HG02981 (cell line): ENCODE results near the gene ARMH1.
"Not testable (repeated sequence)": the region's sequence is repeated elsewhere in the genome, so short reads cannot be mapped to it uniquely, and the experiment has no call there.

ENCODE experiments used
- ATAC-seq: cut with Tn5 transposase; IDR thresholded peaks from one replicate; pipeline ENCODE4 v1.9.1; 2021; ENCODE audit warnings: mild to moderate bottlenecking, moderate library complexity; ENCODE audit not compliant: unreplicated experiment

The ARMH1 gene

DNA sequence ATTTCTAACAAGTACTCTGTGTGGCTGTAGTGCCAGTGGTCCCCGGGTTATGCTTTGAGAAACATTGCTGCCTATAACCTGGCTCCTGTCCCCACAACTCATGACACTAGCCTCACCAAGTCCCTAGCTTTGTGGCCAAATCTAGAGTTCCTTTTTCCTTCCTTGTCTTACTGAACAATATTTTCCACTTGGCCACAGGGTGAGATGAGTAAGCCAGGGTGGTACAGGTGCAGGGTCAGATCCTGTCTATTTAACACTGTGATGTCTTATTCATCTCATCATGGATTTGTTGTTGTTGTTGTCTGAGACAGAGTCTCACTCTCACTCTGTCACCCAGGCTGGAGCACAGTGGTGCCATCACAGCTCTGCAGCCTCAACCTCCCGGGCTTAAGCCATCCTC lies 18.6 kb downstream of the ARMH1 start:
- ATAC-seq: no peak

DNA sequence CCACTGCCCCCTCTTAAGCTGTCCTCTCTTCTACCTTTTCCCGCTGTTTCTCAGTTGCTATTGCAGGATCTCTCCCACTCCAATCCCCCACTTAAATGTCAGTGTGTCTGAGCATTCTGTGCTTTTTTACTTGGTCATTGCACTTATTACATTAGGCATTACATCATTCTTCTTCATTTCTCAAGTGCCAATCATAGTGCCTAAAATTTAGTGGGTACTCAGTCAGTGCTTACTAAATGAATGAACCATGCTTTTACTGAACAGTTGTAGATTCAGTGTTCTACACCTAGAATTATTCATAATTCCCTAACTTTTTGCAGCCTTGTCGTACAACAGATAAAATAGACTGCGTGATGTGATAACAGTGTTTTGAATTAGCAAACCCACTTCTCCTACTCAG lies 19.4 kb downstream of the ARMH1 start:
- no peak for ATAC-seq

DNA sequence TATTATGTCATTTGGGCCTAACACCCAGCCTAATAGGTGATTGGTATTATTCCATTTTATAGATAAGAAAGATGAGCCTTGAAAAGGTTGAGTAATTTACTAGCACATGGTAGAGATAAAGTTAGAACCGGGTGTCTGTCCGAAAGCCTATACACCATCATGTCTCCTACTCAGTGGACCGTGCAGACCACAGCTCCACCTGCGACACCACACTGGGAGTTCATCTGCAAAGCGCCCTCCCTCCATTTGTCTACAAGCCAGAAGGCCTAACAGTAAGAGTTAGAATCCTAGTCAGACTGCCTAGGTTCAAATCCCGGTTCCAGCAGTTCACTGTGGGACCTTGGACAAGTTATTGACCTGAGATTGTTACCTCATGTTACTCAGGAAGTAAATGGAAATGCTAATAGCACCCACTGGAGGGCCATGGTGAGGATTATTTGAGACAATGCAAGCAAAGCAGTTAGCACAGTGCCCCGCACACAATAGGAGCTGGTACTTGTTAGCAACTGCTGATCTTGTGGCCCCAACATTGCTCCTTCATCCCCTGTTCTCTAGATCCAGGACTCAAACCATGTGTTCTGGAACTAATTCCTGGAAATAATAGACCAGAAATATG lies 20.5 kb downstream of the ARMH1 start:
- peak; percentile 57 for ATAC-seq

DNA sequence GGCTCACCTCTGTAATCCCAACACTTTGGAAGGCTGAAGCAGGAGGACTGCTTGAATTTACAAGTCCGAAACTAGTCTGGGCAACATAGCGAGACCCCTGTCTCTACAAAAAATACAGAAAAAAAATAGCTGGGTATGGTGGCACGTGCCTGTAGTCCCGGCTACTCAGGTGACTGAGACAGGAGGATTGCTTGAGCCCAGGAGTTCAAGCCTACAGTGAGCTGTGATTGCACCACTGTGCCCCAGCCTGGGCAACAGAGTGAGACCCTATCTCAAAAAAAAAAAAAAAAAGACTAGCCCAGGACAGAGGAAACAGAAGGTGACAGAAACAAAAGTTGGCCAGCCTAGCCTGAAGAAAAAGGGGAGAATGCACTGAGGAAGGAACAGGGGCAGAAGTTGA lies 21.2 kb downstream of the ARMH1 start:
- ATAC-seq: no peak

DNA sequence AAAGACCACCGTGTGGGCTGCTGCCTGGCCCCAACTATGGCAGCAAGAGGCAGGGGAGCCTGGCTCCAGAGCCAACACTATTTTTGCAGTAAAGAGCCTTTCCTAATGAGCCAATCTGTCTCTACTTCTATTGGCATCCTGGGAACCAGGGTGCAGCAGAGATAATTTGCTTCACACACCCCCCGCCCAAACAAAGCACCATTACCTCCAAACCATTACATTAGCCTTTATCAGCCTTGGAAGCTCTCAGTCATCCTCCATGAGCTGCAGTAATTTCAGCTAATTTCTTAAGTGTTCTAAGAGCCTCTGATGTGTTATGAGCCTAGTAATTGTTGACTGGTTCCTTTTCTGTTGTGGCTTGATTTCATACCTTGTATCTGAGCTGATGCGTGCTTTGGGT lies 21.6 kb downstream of the ARMH1 start:
- ATAC-seq: no peak

DNA sequence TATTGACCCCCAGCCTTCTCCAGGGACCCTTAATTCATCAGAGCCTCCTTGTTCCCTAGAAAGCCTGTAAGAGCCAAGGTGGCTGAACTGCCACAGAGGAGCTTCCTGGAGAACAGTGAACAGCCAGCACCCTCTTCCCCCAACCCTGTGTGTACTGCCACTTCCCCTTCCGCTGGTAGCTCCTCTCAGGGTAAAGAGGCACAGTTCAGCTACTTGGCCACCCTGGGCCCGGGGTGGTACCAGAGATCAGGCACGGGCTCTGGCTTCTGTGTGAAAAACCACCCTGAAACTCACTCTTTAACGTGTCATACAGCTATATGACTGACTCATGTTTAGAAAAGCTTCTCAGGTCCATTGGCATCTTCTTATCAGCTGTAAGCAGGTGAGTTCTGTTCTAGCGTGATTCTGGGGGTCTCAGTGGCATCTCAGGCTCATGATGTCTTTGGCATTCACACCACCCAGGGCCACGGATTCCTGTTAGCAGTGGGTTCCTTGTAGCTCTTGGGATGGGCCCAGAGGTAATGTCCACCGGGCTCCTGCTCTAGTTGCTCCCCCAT lies 22.4 kb downstream of the ARMH1 start:
- no peak for ATAC-seq

DNA sequence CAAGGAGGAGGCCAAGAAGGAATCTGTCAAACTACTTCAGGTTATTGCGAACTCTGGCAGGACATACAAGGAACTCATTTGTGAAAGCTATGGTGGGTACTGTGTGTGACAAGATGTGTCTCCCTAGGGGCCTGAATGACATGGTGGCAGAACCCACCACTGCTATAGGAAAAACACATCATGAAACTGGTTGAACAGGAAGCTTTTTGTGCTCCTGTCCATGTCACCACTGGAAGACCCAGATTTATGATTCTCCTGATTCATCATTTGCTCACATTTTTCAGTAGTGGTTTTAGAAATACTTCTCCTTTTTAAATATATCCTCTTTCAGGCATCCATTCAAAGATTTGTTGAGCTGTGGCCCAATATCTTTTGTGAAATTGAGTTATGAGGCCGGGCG lies 23.6 kb downstream of the ARMH1 start:
- ATAC-seq: no peak

DNA sequence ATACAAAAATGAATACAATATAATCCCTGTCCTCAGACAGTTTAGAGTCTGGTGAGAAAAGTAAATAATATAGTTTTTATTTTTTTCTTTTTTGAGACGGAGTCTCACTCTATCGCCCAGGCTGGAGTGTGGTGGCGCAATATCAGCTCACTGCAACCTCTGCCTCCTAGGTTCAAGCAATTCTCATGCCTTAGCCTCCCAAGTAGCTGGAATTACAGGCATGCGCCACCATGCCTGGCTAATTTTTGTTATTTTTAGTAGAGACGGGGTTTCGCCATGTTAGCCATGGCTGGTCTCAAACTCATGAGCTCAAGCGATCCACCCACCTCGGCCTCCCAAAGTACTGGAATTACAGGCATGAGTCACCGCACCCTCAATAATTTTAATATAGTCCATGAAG lies 24.9 kb downstream of the ARMH1 start:
- not testable (repeated sequence) for ATAC-seq

DNA sequence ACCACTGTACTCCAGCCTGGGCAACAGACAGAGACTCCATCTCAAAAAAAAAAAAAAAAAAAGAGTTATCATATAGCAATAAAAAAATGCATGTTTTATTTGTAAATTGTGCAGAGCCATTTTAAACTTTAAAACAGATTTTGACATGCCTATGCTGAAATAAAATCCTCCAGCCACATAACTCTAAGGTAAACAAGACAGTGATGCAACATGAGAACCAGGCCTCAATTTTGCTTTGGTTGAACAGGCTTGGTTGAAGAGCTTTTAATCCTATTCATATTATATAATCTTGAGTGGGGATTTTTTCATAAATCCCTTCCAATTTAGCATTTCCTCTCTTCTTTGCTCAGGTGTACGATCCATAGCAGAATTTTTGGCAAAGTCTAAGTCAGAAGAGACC lies 26.1 kb downstream of the ARMH1 start:
- no peak for ATAC-seq

DNA sequence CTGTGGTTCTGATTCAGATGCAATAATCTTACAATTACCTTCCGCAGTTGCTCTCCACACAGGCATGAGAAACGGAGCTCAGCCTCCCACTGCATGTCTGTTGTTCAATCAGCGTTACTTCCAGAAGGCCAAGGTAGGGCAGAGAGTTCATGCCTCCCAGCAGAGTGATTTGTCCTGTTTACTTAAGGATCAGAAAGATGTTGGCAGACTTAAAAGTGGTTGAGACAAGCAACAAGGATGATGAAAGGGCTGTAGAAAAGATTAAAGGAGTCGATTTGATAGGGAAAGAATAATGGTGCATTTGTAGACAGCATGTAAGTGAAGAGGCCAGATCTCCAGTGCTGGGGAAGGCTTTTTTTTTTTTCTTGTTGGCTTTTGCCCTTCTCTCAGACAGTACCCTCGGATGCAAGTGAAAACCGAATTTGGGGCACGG lies 26.6 kb downstream of the ARMH1 start:
- ATAC-seq: no peak

DNA sequence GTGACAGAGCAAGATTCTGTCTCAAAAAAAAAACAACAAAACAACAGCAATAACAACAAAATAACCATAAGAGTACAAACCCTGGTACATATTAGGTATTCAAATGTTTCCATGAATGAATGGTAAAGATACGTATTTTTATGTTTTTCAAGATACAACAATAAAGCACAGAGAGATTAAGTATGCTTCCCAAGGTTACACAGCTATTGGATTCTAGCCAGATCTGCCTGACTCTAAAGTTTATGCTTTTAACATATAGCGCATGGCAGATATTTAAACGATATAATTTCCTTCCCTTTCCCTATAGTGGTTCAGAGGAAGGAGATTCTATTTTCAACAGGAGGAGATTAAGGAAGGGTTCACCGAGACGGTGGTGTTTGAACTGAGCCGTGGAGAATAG lies 31.0 kb downstream of the ARMH1 start:
- no peak for ATAC-seq

DNA sequence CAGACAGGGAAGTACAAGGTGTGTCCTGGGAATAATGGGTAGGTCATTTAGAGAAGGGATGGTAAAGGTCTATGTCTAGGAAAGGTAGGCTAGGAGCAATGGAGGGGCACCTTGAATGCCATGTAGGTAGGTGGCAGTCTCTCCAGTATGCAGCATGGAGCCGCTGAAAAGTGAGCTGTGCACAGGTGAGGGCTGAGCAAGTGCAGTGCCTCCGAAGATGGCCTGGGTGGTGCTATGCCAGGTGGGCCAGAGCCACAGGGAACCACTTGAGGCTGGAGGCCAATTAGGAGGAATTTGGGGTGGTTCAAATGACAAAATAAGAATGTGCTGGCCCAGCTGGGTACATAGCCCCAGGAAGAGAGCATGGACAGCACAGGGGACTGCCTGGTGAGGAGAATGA lies 31.4 kb downstream of the ARMH1 start:
- no peak for ATAC-seq

DNA sequence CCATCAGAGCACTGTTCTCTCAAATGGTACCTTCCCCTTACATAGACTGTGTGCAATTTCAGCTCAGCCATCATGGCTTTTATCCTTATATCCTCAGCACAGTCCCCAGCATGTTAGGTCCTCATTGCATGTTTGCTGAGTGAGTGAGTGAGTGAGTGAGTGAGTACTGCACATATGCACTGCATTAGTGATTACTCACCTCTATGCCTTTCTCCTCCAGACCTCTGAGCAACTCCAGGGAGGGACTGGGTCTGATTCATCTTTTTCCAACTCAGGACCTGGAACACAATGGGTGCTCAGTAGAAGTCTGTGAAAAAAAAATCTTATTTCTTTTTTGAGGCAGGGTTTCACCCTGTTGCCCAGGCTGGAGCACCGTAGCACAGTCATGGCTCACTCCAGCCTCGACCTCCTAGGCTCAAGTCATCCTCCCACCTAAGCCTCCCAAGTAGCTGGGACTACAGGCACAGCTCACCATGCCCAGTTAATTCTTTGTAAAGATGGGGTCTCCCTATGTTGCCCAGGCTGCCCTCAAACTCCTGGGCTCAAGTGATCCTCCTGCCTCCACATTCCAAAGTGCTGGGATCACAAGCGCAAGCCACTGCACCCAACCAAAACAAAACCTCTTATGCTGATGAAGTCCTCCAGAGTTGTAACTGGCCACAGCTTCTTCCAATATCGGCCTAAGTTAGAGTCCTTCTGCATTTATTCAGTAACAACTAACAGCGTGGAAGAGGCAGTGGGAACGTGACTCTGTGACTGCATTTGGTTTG lies 32.8 kb downstream of the ARMH1 start:
- no peak for ATAC-seq

DNA sequence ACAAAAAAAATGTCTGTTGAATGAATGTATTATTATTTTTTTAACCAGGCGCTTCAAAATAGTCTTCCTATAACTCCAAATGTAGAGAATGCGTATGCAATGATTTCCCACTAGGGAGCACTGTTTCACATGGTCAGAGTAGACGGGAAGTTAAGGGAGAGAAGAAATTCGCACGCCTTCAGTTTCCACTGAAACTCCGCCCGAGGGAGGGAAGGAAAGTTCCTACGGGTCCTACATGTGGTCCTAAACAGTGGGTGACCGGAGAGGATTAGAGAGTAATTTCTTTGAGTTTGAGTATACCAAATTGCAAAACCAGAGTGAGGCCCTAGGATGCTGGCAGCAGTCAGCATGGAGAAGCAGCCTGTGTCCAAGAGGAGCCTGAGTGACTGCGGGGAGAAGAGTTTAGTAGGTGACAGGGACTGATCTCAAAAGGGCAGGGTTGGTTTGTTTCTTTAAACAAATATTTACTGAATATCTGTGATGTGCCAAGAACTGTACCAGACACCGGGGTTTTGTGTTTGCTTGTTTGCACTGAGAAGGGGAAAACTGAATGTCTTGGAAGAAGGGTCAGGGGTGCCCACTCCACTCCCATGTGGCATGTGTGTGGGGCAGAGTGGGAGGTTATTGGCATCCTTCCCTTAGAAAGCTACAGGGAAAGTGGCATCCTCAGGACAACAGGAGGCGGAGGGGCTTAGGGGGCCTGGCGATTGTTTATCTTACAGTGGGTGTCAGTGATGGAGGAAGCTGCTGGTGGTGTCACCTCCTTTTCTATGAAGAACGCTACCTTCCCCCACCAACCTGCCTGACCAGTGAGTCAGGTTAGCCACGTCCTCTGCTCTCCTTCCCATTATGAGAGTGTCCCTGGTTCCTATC lies 33.7 kb downstream of the ARMH1 start:
- ATAC-seq: no peak

DNA sequence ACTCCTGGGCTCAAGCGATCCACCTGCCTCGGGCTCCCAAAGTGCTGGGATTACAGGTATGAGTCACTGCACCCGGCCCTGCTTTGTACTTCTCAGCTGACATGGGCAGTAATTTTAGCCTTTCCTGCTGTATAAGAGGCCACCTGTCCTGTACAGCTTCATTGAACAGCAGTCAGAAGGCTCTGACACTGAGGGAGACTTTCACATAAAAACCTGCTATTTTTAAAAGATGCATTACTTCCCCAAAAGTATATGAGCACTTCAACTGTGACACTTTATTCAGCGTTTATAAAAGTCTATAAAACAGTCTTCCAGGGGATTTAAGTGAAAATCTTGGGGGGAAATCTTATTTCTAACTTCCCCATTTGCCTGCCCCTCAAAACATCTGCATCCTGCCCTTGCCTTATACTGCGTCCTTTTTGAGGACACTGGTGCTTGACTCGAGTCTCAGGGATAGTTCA lies 38.8 kb downstream of the ARMH1 start:
- no peak for ATAC-seq

DNA sequence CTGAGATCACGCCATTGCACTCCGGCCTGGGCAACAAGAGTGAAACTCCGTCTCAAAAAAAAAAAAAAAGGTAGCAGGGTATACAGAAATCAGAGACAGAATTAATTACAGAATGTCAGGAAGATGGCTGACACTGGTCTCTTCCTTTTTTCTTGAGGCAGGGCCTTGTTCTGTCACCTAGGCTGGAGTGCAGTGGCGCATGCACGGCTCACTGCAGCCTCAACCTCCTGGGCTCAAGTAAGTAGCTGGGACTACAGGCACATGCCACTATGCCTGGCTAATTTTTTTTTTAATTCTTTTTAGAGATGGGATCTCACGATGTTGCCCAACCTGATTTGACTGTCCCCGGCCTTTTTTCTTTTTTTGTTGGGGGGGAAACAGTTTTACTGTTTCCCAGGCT lies 40.0 kb downstream of the ARMH1 start:
- ATAC-seq: no peak

DNA sequence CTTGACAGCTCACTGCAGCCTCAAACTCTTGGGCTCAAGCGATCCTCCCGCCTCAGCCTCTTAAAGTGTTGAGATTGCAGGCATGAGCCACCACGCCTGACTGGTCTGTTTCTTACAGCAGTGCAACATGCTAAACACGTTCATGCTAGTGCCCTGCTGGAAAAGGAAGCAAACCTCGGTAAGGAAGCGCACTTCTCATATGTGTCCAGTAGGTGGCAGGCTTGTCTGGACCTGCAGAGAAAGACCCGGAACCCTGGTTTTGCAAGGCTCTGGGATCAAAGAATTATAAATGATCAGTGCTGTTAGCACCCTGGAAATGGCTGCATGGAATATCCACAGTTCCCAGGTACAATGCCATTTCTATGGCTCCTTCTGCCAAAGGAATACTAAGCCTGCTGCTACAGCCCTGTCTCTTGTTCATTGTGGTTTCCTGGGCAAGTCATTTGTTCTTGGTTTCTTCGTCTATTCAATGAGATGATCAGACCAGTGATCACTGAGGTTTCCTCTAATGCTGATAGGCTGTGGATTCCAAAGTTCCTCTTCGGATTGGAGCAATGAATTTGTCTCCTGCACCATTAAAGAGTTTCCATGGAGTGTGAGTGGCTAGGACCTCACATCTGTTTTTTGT lies 40.5 kb downstream of the ARMH1 start:
- ATAC-seq: no peak

DNA sequence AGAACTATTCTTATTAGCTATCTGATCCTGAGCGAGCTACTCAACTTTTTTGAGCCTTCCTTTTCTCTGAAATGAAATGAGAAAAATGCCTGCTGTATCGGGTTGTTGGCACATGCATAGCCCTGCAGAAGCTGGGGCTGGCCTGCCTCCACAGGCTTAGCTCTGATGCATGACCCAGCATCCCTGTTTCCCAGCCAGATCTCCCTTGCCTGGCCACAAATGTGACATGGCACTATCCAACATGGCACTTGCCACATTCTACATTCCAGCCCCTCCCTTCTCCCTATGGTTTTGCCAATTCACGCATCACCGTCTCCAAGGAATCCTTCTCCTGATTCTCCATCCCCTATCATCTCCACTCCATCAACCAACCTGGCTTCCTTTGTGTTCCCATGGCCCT lies 42.6 kb downstream of the ARMH1 start:
- no peak for ATAC-seq

DNA sequence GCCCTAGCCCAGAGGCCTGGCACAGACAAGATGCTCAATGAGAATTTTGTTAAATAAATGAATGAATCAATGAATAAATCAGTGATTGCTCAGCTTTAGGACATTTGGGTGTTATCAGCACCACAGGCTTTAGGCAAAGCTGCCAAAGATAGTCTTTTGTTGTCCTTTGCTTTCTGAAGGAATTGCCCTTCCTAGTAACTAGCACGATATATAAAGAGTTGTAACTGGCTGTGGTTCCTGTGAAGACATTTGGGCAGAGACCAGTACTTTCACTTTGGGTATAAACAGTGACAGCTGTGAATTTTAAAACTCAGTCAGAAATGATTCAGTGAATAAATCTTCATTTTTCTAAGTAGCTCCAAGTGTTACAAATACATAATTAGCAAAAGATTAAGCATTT lies 43.1 kb downstream of the ARMH1 start:
- ATAC-seq: no peak

DNA sequence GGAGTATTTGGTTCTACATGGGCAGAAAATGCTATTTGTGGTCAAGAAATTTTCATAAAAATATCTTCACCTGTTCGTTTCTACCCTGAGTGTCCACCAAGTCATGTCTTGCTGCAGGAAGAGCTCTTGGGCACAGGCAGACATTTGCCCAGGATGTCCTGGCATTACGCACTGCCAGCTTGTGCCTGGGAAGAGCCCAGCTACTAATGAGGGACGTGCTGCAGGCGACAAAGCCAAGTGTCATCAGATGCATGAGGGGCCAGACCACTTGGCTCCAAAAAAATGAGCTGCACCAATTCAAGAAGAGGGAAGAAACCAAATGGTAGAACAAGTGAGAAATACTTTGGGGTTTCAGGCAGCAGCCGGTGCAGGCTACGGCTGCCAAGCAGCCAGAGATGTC lies 43.6 kb downstream of the ARMH1 start:
- ATAC-seq: no peak

DNA sequence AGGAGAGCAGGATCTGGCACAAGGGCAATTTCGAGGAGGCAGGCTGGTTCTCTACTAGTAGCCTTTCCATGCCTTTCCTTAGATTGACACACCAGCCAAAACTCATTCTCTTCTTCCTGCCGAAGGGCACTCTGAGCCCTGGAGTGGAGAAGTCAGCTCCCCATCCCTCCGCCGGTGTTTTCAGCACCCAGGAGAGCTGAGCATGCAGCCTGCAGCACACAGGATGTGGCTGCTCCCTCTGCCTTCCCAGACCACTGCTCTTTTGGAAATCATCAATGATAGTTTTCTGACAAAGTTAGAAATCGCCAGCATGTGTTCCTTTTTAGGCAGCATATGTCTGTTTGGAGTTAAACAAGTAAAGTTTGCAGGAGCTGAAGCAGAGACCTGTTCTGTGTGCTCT lies 44.8 kb downstream of the ARMH1 start:
- ATAC-seq: no peak
